Measurements from ENCODE around the gene UBE2I. TPM values are rescaled to one million over a fixed set of nuclear protein-coding genes. Genes with fewer than 3 reads are reported as not detected.

UBE2I gene
- total RNA-seq, 1 donor = 108 TPM

DNA sequence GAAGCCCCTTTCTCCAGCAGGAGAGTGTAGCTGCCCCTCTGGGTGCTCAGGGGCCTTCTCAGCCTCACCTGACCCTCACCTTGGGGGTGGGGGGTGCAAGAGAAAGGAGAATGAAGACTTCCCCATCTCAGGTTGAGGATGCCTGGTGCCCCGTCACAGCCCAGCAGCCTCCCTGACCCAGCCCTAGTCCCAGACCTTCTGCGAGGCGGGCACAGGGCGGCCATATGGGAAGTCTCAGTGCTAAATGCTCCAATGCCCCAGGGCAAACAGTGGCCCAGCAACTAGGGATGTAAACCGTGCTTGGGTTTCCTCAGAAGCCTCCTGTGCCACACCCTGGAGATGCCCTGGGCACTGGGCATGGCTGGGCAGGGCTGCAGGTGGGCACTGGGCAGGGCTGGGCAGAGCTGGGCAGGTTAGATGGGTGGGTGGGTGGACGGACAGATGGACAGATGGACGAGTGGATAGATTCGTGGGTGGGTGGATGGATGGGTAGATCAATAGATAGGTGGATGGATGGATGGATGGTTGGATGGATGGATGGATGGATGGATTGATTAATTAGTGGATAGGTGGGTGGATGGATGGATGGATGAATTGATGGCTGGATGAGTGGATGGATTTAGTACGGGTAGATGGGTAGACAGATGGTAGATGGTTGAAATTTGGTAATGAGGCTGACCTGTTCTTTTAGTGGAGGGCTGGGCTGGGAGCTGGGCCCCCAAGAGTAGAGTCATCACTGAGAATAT, 36.8 kb upstream of the UBE2I start:
- Histone ChIP-seq H3K9me3 (ENCODE audit: low read depth, low read length) (no peaks in the 10 kb centered on the region), H3K4me3 (ENCODE audit: low read length) (no peak overlapping the region), H3K4me1 (ENCODE audit: insufficient read depth, low read length) (no peaks in the 10 kb centered on the region), H3K27me3 (ENCODE audit: insufficient read depth, low read length) (no peaks in the 10 kb centered on the region)

DNA sequence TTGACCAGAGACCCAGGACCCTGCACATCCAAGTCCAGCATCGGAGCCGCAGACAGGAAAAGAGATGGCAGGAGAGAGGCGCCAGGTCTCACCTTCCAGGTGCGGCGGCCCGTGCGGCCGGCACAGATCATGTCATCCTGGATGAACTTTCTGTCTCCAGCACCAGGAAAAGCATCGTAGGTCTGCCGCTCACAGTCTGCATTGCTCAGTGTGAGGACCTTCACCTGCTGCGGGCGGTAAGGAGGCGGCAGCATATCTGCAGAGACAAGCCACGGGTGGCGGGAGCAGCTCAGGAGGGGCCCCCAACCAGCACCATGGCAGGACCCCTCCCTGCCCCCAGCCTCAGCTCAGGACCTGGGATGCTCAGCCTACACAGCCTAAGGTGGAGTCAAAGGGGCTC, 35.6 kb upstream of the UBE2I start:
- H3K9me3 ChIP-seq (ENCODE audit: low read depth, low read length) = no peaks in the 10 kb centered on the region
- H3K4me1 ChIP-seq (ENCODE audit: insufficient read depth, low read length) = no peaks in the 10 kb centered on the region
- H3K27me3 ChIP-seq (ENCODE audit: insufficient read depth, low read length) = no peaks in the 10 kb centered on the region
- no peak overlapping the region for H3K4me3 ChIP-seq (ENCODE audit: low read length)

DNA sequence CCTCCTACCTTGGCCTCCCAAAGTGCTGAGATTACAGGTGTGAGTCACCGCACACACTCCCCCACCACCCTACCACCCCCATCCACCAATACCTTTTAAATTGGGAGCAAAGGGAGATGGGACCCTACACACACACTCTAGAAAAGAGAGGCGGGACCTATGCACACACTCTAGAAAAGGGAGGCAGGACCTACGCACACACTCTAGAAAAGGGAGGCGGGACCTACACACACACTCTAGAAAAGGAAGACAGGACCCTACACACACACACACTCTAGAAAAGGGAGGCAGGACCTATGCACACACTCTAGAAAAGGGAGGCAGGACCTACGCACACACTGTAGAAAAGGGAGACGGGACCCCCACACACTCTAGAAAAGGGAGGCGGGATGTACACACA, 34.7 kb upstream of the UBE2I start:
- Histone ChIP-seq H3K4me1 (ENCODE audit: insufficient read depth, low read length) (no peaks in the 10 kb centered on the region), H3K27me3 (ENCODE audit: insufficient read depth, low read length) (no peaks in the 10 kb centered on the region), H3K4me3 (ENCODE audit: low read length) (no peak overlapping the region), H3K9me3 (ENCODE audit: low read depth, low read length) (no peaks in the 10 kb centered on the region)

DNA sequence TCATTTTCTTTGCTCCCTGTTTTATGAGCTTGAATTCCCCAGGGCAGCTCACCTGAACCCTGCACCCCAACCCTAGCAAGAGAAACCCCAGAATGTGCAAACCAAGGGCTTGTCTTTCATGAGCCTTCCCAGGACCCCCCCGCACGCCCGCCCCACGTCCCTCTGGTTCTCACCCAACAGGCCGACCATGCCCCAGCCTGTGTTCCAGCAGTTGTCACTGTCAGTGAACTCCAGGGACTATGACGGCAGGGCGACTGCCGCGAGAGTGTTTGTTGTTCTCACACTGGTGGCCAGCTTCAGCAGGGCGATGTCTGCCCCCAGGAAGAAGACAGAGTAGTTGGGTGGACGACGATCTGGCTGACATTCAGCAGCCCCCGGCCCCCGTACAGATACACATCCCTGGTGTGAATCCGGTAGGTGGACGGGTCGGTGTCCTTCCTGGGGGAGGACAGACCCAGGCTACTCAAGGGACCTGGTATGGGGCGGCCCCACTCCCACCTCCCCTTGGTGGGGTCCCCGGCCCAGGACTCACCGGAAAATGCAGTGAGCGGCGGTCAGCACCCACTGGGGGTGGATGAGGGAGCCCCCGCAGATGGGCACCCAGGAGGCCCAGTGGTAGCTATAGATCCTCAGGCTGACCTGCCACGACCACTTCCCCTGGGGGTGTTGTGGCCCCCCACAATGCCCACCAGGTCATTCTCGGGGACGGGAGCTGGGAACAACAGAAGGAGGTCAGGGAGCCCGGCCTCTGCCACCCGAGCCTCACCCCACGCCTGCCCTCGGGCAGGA, 33.5 kb upstream of the UBE2I start:
- no peaks in the 10 kb centered on the region for H3K27me3 ChIP-seq (ENCODE audit: insufficient read depth, low read length)
- H3K4me3 ChIP-seq (ENCODE audit: low read length) = no peak overlapping the region
- H3K4me1 ChIP-seq (ENCODE audit: insufficient read depth, low read length) = no peaks in the 10 kb centered on the region
- H3K9me3 ChIP-seq (ENCODE audit: low read depth, low read length) = no peaks in the 10 kb centered on the region

GRCh38 chr16:1276580-1276878, 32.9 kb upstream of the UBE2I start:
- Histone ChIP-seq H3K4me1 (ENCODE audit: insufficient read depth, low read length) (no peaks in the 10 kb centered on the region), H3K27me3 (ENCODE audit: insufficient read depth, low read length) (no peaks in the 10 kb centered on the region), H3K9me3 (ENCODE audit: low read depth, low read length) (no peaks in the 10 kb centered on the region), H3K4me3 (ENCODE audit: low read length) (no peak overlapping the region)

GRCh38 chr16:1277151-1277598, 32.3 kb upstream of the UBE2I start:
- H3K27me3 ChIP-seq (ENCODE audit: insufficient read depth, low read length) = no peaks in the 10 kb centered on the region
- no peak overlapping the region for H3K4me3 ChIP-seq (ENCODE audit: low read length)
- H3K4me1 ChIP-seq (ENCODE audit: insufficient read depth, low read length) = no peaks in the 10 kb centered on the region
- H3K9me3 ChIP-seq (ENCODE audit: low read depth, low read length) = no peaks in the 10 kb centered on the region

DNA sequence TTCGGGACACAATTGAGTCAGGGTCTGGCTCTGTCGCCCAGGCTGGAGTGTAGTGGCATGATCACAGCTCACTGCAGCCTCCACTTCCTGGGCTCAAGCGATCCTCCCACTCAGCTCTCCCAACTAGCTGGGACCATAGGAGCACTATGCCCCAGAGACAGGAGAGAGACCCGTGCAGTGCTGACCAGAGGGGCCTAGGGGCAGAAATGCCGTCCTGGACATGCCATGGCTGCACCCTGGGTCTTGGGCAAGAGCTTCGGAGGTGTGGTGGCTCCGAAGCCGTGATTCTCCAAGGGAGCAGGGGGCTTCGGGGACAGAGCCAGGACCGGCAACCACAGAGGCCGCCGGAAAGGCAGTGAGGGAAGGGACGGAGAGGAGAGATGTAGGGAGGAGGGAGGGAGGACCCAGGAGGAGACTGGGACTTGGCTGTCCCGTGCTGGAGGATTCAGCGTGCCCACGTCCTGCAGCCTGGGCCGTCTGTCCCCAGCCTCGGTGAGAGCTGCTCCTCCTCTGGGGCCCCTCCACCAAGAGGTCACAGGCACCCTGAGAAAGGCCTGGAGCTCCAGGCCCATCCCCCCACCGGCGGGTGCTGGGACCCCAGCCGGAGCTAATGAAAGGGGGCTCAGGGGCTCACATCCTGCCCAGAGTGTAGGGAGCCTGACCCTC, 31.7 kb upstream of the UBE2I start:
- Histone ChIP-seq H3K4me3 (ENCODE audit: low read length) (no peak overlapping the region), H3K4me1 (ENCODE audit: insufficient read depth, low read length) (no peaks in the 10 kb centered on the region), H3K27me3 (ENCODE audit: insufficient read depth, low read length) (no peaks in the 10 kb centered on the region), H3K9me3 (ENCODE audit: low read depth, low read length) (no peaks in the 10 kb centered on the region)

DNA sequence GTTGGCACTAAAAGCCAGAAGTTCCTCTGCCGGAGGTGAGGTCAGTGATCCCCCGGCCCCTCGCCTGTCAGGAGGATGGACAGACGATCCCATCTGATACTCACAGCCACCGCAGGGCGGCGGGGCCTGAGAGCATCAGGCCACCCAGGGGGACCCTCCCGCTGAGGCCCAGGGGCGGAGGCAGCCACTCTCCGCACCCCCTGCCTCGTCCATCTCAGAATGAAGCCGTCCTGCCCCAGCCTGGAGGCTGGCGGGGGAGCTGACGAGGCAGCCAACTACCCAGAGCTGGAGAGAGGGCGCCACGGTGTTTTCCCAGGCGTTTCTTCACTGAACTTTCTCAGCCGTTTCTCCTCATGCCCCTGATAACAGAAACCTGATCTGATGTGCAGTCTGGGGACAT, 31.0 kb upstream of the UBE2I start:
- H3K4me3 ChIP-seq (ENCODE audit: low read length) = no peak overlapping the region
- no peaks in the 10 kb centered on the region for H3K27me3 ChIP-seq (ENCODE audit: insufficient read depth, low read length)
- no peaks in the 10 kb centered on the region for H3K9me3 ChIP-seq (ENCODE audit: low read depth, low read length)
- no peaks in the 10 kb centered on the region for H3K4me1 ChIP-seq (ENCODE audit: insufficient read depth, low read length)

- no peaks in the 10 kb centered on the region for H3K4me1 ChIP-seq (ENCODE audit: insufficient read depth, low read length)
- H3K4me3 ChIP-seq (ENCODE audit: low read length) = no peak overlapping the region
- H3K27me3 ChIP-seq (ENCODE audit: insufficient read depth, low read length) = no peaks in the 10 kb centered on the region
- no peaks in the 10 kb centered on the region for H3K9me3 ChIP-seq (ENCODE audit: low read depth, low read length)
These were observed 30.1 kb upstream of the UBE2I start for GRCh38 chr16:1279081-1279944.

DNA sequence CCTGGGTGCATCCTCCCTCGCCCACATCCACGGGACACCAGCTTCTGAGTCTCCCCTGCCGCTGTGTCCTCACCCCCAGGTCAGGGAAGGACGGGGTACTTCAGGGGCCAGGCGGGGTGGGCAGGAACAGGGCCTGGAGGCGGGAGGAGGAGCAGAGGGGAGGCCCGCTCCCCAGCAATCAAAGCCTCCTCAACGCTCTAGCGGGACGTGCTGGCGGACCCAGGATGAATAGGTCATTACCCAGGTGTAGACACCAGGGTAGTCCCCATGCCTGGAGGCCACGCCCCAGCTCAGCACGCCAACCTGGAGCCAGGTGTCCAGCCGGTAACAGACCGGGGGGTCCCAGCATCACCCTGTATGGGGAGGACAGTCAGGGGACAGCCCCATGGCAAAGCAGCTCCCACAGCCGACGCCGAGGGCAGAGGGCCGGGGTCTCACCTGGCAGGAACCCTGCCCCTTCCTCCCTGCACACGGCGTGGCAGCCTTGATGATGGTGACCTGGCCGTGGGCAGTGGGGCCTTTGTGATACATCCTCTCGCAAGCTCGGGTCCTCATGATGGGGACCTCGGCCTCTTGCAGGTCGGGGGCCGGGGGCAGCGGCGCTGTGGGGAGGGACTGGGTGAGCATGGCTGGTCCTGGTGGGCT, 29.4 kb upstream of the UBE2I start:
- Histone ChIP-seq H3K9me3 (ENCODE audit: low read depth, low read length) (no peaks in the 10 kb centered on the region), H3K4me1 (ENCODE audit: insufficient read depth, low read length) (no peaks in the 10 kb centered on the region), H3K27me3 (ENCODE audit: insufficient read depth, low read length) (no peaks in the 10 kb centered on the region), H3K4me3 (ENCODE audit: low read length) (no peak overlapping the region)

DNA sequence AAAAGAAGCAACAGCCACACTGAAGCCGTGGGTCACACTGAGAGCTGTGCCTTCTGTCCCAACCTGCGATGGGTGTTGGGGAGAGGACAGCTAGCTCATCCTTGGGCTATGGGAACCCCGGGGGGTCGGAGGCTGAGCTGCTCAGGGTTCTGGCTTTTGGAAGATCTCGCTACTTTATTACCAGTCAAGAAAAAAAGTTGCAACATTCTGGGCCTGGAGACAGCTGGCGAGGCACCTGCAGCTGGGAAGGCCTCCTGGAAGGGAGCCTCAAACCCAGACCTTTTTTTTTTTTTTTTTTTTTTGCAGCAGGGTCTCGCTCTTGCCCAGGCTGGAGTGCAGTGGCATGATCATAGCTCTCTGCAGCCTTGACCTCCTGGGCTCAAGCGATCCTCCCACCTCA, 28.7 kb upstream of the UBE2I start:
- Histone ChIP-seq H3K27me3 (ENCODE audit: insufficient read depth, low read length) (no peaks in the 10 kb centered on the region), H3K9me3 (ENCODE audit: low read depth, low read length) (no peaks in the 10 kb centered on the region), H3K4me1 (ENCODE audit: insufficient read depth, low read length) (no peaks in the 10 kb centered on the region), H3K4me3 (ENCODE audit: low read length) (no peak overlapping the region)

GRCh38 chr16:1281517-1281916, 27.9 kb upstream of the UBE2I start:
- H3K27me3 ChIP-seq (ENCODE audit: insufficient read depth, low read length) = no peaks in the 10 kb centered on the region
- no peaks in the 10 kb centered on the region for H3K9me3 ChIP-seq (ENCODE audit: low read depth, low read length)
- H3K4me3 ChIP-seq (ENCODE audit: low read length) = no peak overlapping the region
- no peaks in the 10 kb centered on the region for H3K4me1 ChIP-seq (ENCODE audit: insufficient read depth, low read length)

- Histone ChIP-seq H3K9me3 (ENCODE audit: low read depth, low read length) (no peaks in the 10 kb centered on the region), H3K4me3 (ENCODE audit: low read length) (no peak overlapping the region), H3K27me3 (ENCODE audit: insufficient read depth, low read length) (no peaks in the 10 kb centered on the region), H3K4me1 (ENCODE audit: insufficient read depth, low read length) (no peaks in the 10 kb centered on the region)
These were observed 27.0 kb upstream of the UBE2I start for GRCh38 chr16:1282324-1282973.

DNA sequence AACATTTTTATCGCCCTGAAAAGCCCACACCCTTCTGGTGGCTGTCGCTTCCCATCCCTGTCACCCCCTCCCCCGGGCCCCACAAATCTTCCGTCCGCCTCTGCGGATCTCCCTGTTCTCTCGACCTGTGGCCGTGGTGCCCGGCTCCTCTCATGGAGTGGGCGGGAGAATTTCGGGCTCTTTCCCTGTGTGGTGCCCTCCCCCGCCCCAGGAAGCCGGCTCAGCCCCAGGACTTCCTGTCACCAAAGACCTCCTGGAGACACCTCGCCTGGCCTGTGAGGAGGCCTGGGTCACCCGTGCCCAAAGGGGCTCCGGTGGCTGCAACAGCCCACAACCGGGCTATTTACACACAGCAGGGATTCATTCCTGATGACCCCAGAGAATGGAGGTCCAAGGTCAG, 26.1 kb upstream of the UBE2I start:
- Histone ChIP-seq H3K4me3 (ENCODE audit: low read length) (no peak overlapping the region), H3K27me3 (ENCODE audit: insufficient read depth, low read length) (no peaks in the 10 kb centered on the region), H3K4me1 (ENCODE audit: insufficient read depth, low read length) (no peaks in the 10 kb centered on the region), H3K9me3 (ENCODE audit: low read depth, low read length) (no peaks in the 10 kb centered on the region)

Data from mononuclear cell (primary cell).